GM19328 (cell line): ENCODE data around the gene ALOXE3.
"Not testable (repeated sequence)": the region's sequence is repeated elsewhere in the genome, so short reads cannot be mapped to it uniquely, and the experiment has no call there.

Experiments used
- ATAC-seq: cut with Tn5 transposase; IDR thresholded peaks from one replicate; pipeline ENCODE4 v1.9.1; 2021; ENCODE audit warnings: mild to moderate bottlenecking, moderate library complexity; ENCODE audit not compliant: unreplicated experiment

Gene ALOXE3

GRCh38 chr17:8100763-8101162 is 17.6 kb downstream of the ALOXE3 start:
- ATAC-seq: no peak

GRCh38 chr17:8100111-8100510 is 18.2 kb downstream of the ALOXE3 start:
- no peak for ATAC-seq

GRCh38 chr17:8096541-8096940 is 21.8 kb downstream of the ALOXE3 start:
- ATAC-seq: no peak

- no peak for ATAC-seq
Measured at GRCh38 chr17:8095361-8095760, 23.0 kb downstream of the ALOXE3 start.

- ATAC-seq: no peak
Measured at GRCh38 chr17:8091033-8091687, 27.2 kb downstream of the ALOXE3 start.

- ATAC-seq: no peak
Measured at GRCh38 chr17:8089728-8090127, 28.6 kb downstream of the ALOXE3 start.

GRCh38 chr17:8087952-8088230 is 30.4 kb downstream of the ALOXE3 start:
- ATAC-seq: no peak

- ATAC-seq: no peak
Measured at GRCh38 chr17:8087075-8087951, 31.0 kb downstream of the ALOXE3 start, which contains the start of gene ALOX12B. Gene ALOX12B (minus strand): TSS chr17:8087716. CDS start chr17:8087442, 274 bp downstream.

GRCh38 chr17:8084250-8084649 is 34.1 kb downstream of the ALOXE3 start:
- no peak for ATAC-seq

- no peak for ATAC-seq
Measured at GRCh38 chr17:8082292-8082691, 36.0 kb downstream of the ALOXE3 start.

- no peak for ATAC-seq
Measured at GRCh38 chr17:8081876-8082275, 36.4 kb downstream of the ALOXE3 start.

GRCh38 chr17:8080799-8081219 is 37.5 kb downstream of the ALOXE3 start:
- ATAC-seq: no peak

- ATAC-seq: no peak
Measured at GRCh38 chr17:8080208-8080798, 38.0 kb downstream of the ALOXE3 start.

- ATAC-seq: no peak
Measured at GRCh38 chr17:8079291-8080207, 38.8 kb downstream of the ALOXE3 start.

- not testable (repeated sequence) for ATAC-seq
Measured at GRCh38 chr17:8077939-8078338, 40.4 kb downstream of the ALOXE3 start.

- no peak for ATAC-seq
Measured at GRCh38 chr17:8076502-8077266, 41.6 kb downstream of the ALOXE3 start.

- ATAC-seq: no peak
Measured at GRCh38 chr17:8075574-8076342, 42.6 kb downstream of the ALOXE3 start.

GRCh38 chr17:8075081-8075480 is 43.2 kb downstream of the ALOXE3 start:
- ATAC-seq: no peak

- no peak for ATAC-seq
Measured at GRCh38 chr17:8074554-8074953, 43.8 kb downstream of the ALOXE3 start.
